DOHH2 (cell line): ENCODE measurements around the gene POLR1D.

ENCODE experiments used
- H3F3A ChIP-seq: fragments of 200-600 bp; sonication (generic), shearing (Covaris generic); 2 replicates; pipeline ENCODE4 v1.6.0; 2016; ENCODE audit warnings: antibody characterized with exemption, mild to moderate bottlenecking; ENCODE audit not compliant: control insufficient read depth, insufficient read depth
- H3K27ac ChIP-seq: fragments of 200-600 bp; sonication (generic); 2 replicates; pipeline ENCODE4 v1.5.1; 2014; ENCODE audit warnings: low read depth, mild to moderate bottlenecking, low read length, moderate library complexity
- H3K27me3 ChIP-seq: fragments of 200-600 bp; sonication (generic); 2 replicates; pipeline ENCODE4 v1.6.1; 2014; ENCODE audit warnings: mild to moderate bottlenecking, low read length, mixed read lengths; ENCODE audit not compliant: control insufficient read depth
- H3K36me3 ChIP-seq: fragments of 200-600 bp; sonication (generic); 2 replicates; pipeline ENCODE4 v1.6.1; 2014; ENCODE audit warnings: mild to moderate bottlenecking, low read length, moderate library complexity, mixed read lengths; ENCODE audit not compliant: control insufficient read depth
- H3K4me1 ChIP-seq: fragments of 200-600 bp; sonication (generic); 2 replicates; pipeline ENCODE4 v1.6.1; 2014; ENCODE audit warnings: mild to moderate bottlenecking, low read length, mixed read lengths; ENCODE audit not compliant: control insufficient read depth
- H3K4me2 ChIP-seq: fragments of 200-600 bp; sonication (generic); 2 replicates; pipeline ENCODE4 v1.6.0; 2014; ENCODE audit warnings: mild to moderate bottlenecking, low read length, moderate library complexity
- H3K4me3 ChIP-seq: fragments of 200-600 bp; sonication (generic); 2 replicates; pipeline ENCODE4 v1.5.1; 2014; ENCODE audit warnings: mild to moderate bottlenecking, low read length, mixed read lengths
- H3K79me2 ChIP-seq: fragments of 200-600 bp; sonication (generic); 2 replicates; pipeline ENCODE4 v1.6.1; 2014; ENCODE audit warnings: mild to moderate bottlenecking, low read length, mixed read lengths; ENCODE audit not compliant: control insufficient read depth
- H3K9me2 ChIP-seq: fragments of 200-600 bp; sonication (generic); replicated peaks from 2 replicates; pipeline ENCODE4 v1.6.1; 2014; ENCODE audit warnings: mild to moderate bottlenecking, low read length, mixed read lengths; ENCODE audit not compliant: control insufficient read depth
- H3K9me3 ChIP-seq: fragments of 200-600 bp; sonication (generic); 2 replicates; pipeline ENCODE4 v1.6.1; 2014; ENCODE audit warnings: antibody characterized with exemption, low read length, mixed read lengths; ENCODE audit not compliant: control insufficient read depth, insufficient read depth
- H4K20me1 ChIP-seq: fragments of 200-600 bp; sonication (generic); 2 replicates; pipeline ENCODE4 v1.6.0; 2014; ENCODE audit warnings: low read depth, mild to moderate bottlenecking, antibody characterized with exemption, low read length, moderate library complexity; ENCODE audit not compliant: control insufficient read depth, insufficient read depth
- CTCF ChIP-seq: fragments of 200-600 bp; sonication (generic); IDR thresholded peaks from one replicate; pipeline ENCODE4 v1.5.1; 2014; ENCODE audit warnings: antibody characterized with exemption, mild to moderate bottlenecking, low read depth, low read length; ENCODE audit not compliant: poor library complexity, severe bottlenecking
- EZH2phosphoT487 ChIP-seq: fragments of 200-600 bp; sonication (generic); IDR thresholded peaks from 2 replicates; pipeline ENCODE4 v1.6.1; 2017; ENCODE audit warnings: borderline replicate concordance, mild to moderate bottlenecking, antibody characterized with exemption, low read length, moderate library complexity, mixed read lengths

The POLR1D gene

GRCh38 chr13:27622881-27623280 lies 1.2 kb downstream of the POLR1D start:
- no peaks in the 10 kb centered on the region for H3K9me2 ChIP-seq
- peaks cover 59% of the 10 kb centered on the region for H3K36me3 ChIP-seq
- H3F3A ChIP-seq, result peaks cover 8% of the 10 kb centered on the region
- peaks cover 22% of the 10 kb centered on the region for H4K20me1 ChIP-seq
- no peak overlapping the region for H3K27ac ChIP-seq
- H3K79me2 ChIP-seq, result peaks cover 90% of the 10 kb centered on the region
- H3K4me3 ChIP-seq, result peak overlapping the region; percentile 88
- TF ChIP-seq CTCF (no peak), EZH2phosphoT487 (no peak)
- no peaks in the 10 kb centered on the region for H3K9me3 ChIP-seq
- H3K27me3 ChIP-seq, result no peaks in the 10 kb centered on the region
- H3K4me2 ChIP-seq, result peak overlapping the region; percentile 91
- peaks cover 43% of the 10 kb centered on the region for H3K4me1 ChIP-seq

- peak overlapping the region; percentile 91 for H3K4me2 ChIP-seq
- peaks cover 90% of the 10 kb centered on the region for H3K79me2 ChIP-seq
- H3K4me1 ChIP-seq, result peaks cover 33% of the 10 kb centered on the region
- H3K9me2 ChIP-seq, result no peaks in the 10 kb centered on the region
- no peak for TF ChIP-seq EZH2phosphoT487
- H3K4me3 ChIP-seq, result peak overlapping the region; percentile 88; the same call in 1 of the 2 replicates
- no peaks in the 10 kb centered on the region for H3K9me3 ChIP-seq
- H4K20me1 ChIP-seq, result peaks cover 26% of the 10 kb centered on the region
- H3K27ac ChIP-seq, result no peak overlapping the region
- peaks cover 71% of the 10 kb centered on the region for H3K36me3 ChIP-seq
- no peaks in the 10 kb centered on the region for H3K27me3 ChIP-seq
- H3F3A ChIP-seq, result peaks cover 8% of the 10 kb centered on the region
Observed at GRCh38 chr13:27624071-27624470, 2.4 kb downstream of the POLR1D start.

GRCh38 chr13:27625839-27626238 lies 4.1 kb downstream of the POLR1D start:
- Histone ChIP-seq H3K9me3 (no peaks in the 10 kb centered on the region), H4K20me1 (peaks cover 26% of the 10 kb centered on the region), H3K4me1 (peaks cover 28% of the 10 kb centered on the region), H3K27me3 (no peaks in the 10 kb centered on the region), H3K27ac (no peak overlapping the region), H3K36me3 (peaks cover 82% of the 10 kb centered on the region), H3K9me2 (no peaks in the 10 kb centered on the region), H3F3A (peaks cover 7% of the 10 kb centered on the region), H3K4me2 (peak overlapping the region; percentile 1; the same call in 1 of the 2 replicates), H3K4me3 (no peak overlapping the region), H3K79me2 (peaks cover 97% of the 10 kb centered on the region)
- TF ChIP-seq EZH2phosphoT487 (no peak), CTCF (no peak)

- no peak overlapping the region for H3K4me2 ChIP-seq
- no peak for TF ChIP-seq EZH2phosphoT487
- TF ChIP-seq CTCF, result no peak
Observed at GRCh38 chr13:27627380-27627779, 5.7 kb downstream of the POLR1D start.

More at GRCh38 chr13:27627380-27627779, 5.7 kb downstream of the POLR1D start:
- H3K36me3 ChIP-seq, result peaks cover 91% of the 10 kb centered on the region
- H3K4me1 ChIP-seq, result peaks cover 25% of the 10 kb centered on the region
- peaks cover 26% of the 10 kb centered on the region for H4K20me1 ChIP-seq
- H3K4me3 ChIP-seq, result no peak overlapping the region
- peaks cover 98% of the 10 kb centered on the region for H3K79me2 ChIP-seq
- H3K27me3 ChIP-seq, result no peaks in the 10 kb centered on the region
- no peaks in the 10 kb centered on the region for H3K9me2 ChIP-seq
- H3F3A ChIP-seq, result 0 out of 2 replicates have a peak, but pooled peaks cover 2% of the 10 kb centered on the region
- H3K27ac ChIP-seq, result no peak overlapping the region
- H3K9me3 ChIP-seq, result no peaks in the 10 kb centered on the region
